K562 (cell line): ENCODE results near the gene CD19. TPM values are rescaled to one million over a fixed set of nuclear protein-coding genes. Genes with fewer than 3 reads are reported as not detected.

ENCODE experiments used
- ARHGAP35 ChIP-seq: fragments of 450-650 bp; IDR thresholded peaks from 2 replicates; pipeline ENCODE4 v1.6.1; 2018; ENCODE audit not compliant: partially characterized antibody
- CEBPB ChIP-seq: fragments of 450-650 bp; IDR thresholded peaks from 2 replicates; pipeline ENCODE4 v1.6.1; 2016; ENCODE audit warnings: missing genetic modification characterization, missing compliant biosample characterization
- ELF2 ChIP-seq: fragments of 250-450 bp; sonication (Bioruptor Pico); IDR thresholded peaks from 2 replicates; pipeline ENCODE4 v1.5.0; 2021; ENCODE audit warnings: mild to moderate bottlenecking
- GATA2 ChIP-seq: sonication (generic); formaldehyde crosslinking; IDR thresholded peaks from 2 replicates; pipeline ENCODE4 v1.4.0; 2020; ENCODE audit warnings: mild to moderate bottlenecking, missing genetic modification reagents
- JUND ChIP-seq, 2 experiments: IDR thresholded peaks; 2 replicates in 1 of 2; 3 replicates in 1 of 2; pipeline ENCODE4 v1.6.1; 2011; ENCODE audit warnings: borderline replicate concordance in 2 of 2, low read depth in 2 of 2, low read length in 2 of 2, improper control_type of control experiment in 1 of 2, missing biosample characterization in 1 of 2, missing genetic modification characterization in 1 of 2, missing genetic modification reagents in 1 of 2
- KDM1A ChIP-seq, 2 experiments: fragments of 450-650 bp; IDR thresholded peaks; 2 replicates each; pipeline ENCODE4 v1.6.1; 2016; ENCODE audit warnings: mild to moderate bottlenecking in 2 of 2
- NEUROD1 ChIP-seq: fragments of 150-350 bp; IDR thresholded peaks from 2 replicates; pipeline ENCODE4 v1.6.1; 2014; ENCODE audit warnings: borderline replicate concordance, low read length, low read depth; ENCODE audit not compliant: partially characterized antibody
- POLR2AphosphoS2 ChIP-seq: IDR thresholded peaks from 2 replicates; pipeline ENCODE4 v1.6.1; 2012; ENCODE audit warnings: low read length, improper control_type of control experiment
- POLR2B ChIP-seq: fragments of 450-650 bp; IDR thresholded peaks from 2 replicates; pipeline ENCODE4 v1.6.1; 2018; ENCODE audit warnings: low read depth; ENCODE audit not compliant: partially characterized antibody
- SMAD3 ChIP-seq: fragments of 450-650 bp; formaldehyde crosslinking; conservative IDR thresholded peaks from 2 replicates; pipeline ENCODE4 v1.4.0; 2020; ENCODE audit warnings: mild to moderate bottlenecking
- SREBF1 ChIP-seq: fragments of 150-350 bp; IDR thresholded peaks from 2 replicates; pipeline ENCODE4 v1.6.1; 2014; ENCODE audit warnings: antibody characterized with exemption, low read depth, low read length, borderline replicate concordance
- SRSF9 ChIP-seq: fragments of 200-400 bp; formaldehyde crosslinking; IDR thresholded peaks from 2 replicates; pipeline ENCODE4 v1.6.1; 2017; ENCODE audit warnings: low read depth, low read length, borderline replicate concordance
- XRCC4 ChIP-seq: IDR thresholded peaks from one replicate; pipeline ENCODE4 v1.6.1; 2011; ENCODE audit not compliant: insufficient read depth, insufficient read length; ENCODE audit errors: extremely low read depth
- ZNF3 ChIP-seq: fragments of 250-450 bp; sonication (Bioruptor Pico); IDR thresholded peaks from 2 replicates; pipeline ENCODE4 v1.5.0; 2021; ENCODE audit warnings: mild to moderate bottlenecking, moderate library complexity
- ZNF347 ChIP-seq: fragments of 450-650 bp; formaldehyde crosslinking; IDR thresholded peaks from 2 replicates; pipeline ENCODE4 v1.4.0; 2020; ENCODE audit warnings: low read depth, mild to moderate bottlenecking, moderate library complexity
- ZNF436 ChIP-seq: fragments of 250-450, 450-650 bp; sonication (Bioruptor Pico); formaldehyde crosslinking; IDR thresholded peaks from 2 replicates; pipeline ENCODE4 v1.7.0; 2020; ENCODE audit warnings: mild to moderate bottlenecking
- ZNF583 ChIP-seq: fragments of 250-450 bp; sonication (Bioruptor Pico); IDR thresholded peaks from 2 replicates; pipeline ENCODE4 v1.4.0; 2020
- polyA plus RNA-seq, 8 experiments: library from polyadenylated mRNA; depleted of rRNA in 4 of 8; stranded (reverse) in 5 of 8; unstranded in 3 of 8; fragments of >200 nt; fragmentation: Nextera tagmentation in 2 of 8; fragmentation: Illumina TruSeq in 1 of 8; extraction: Ambion mirVana in 2 of 8; extraction: Trizol in 1 of 8; gene quantifications; 2 replicates each; pipeline versions ENCODE4 v1.2.1 to v1.2.3, GENCODE V29; 2011 to 2014; ENCODE audit warnings: inconsistent platforms in 1 of 8, missing spikeins in 1 of 8
- total RNA-seq, 7 experiments: library from RNA; depleted of rRNA in 6 of 7; stranded (reverse); fragments of >200 nt in 6 of 7; fragmentation: Illumina TruSeq in 2 of 7; extraction: Trizol in 2 of 7; gene quantifications; 2 replicates each; pipeline versions ENCODE4 v1.2.1 to v1.2.3, GENCODE V29; 2011 to 2021; ENCODE audit warnings: low replicate concordance in 1 of 7
- TF ChIP-seq, protein P1 (sequence below): sonication (generic); formaldehyde crosslinking; IDR thresholded peaks from 2 replicates; pipeline ENCODE4 v1.8.0; 2023; ENCODE audit warnings: missing genetic modification reagents, mild to moderate bottlenecking, borderline replicate concordance
- TF ChIP-seq, protein P2 (sequence below), 2 experiments: fragments of 450-650 bp in 1 of 2; sonication (generic) in 1 of 2; formaldehyde crosslinking in 1 of 2; IDR thresholded peaks in 1 of 2; conservative IDR thresholded peaks in 1 of 2; 2 replicates each; pipeline versions ENCODE4 v1.6.1 to v1.8.1; 2016 to 2023; ENCODE audit warnings: mild to moderate bottlenecking in 2 of 2, moderate library complexity in 2 of 2, inconsistent platforms in 1 of 2, missing genetic modification reagents in 1 of 2
- TF ChIP-seq, protein P3 (sequence below): fragments of 450-650 bp; formaldehyde crosslinking; IDR thresholded peaks from 2 replicates; pipeline ENCODE4 v1.4.0; 2020; ENCODE audit warnings: mild to moderate bottlenecking, moderate library complexity

The CD19 gene
- total and polyA plus RNA-seq, 9 of the 15 experiments (the other 6 are each of a cell fraction or from before 2014, with no cell fraction given), result 0.27 to 3.7 (median 2.0) TPM; not detected in 1

DNA sequence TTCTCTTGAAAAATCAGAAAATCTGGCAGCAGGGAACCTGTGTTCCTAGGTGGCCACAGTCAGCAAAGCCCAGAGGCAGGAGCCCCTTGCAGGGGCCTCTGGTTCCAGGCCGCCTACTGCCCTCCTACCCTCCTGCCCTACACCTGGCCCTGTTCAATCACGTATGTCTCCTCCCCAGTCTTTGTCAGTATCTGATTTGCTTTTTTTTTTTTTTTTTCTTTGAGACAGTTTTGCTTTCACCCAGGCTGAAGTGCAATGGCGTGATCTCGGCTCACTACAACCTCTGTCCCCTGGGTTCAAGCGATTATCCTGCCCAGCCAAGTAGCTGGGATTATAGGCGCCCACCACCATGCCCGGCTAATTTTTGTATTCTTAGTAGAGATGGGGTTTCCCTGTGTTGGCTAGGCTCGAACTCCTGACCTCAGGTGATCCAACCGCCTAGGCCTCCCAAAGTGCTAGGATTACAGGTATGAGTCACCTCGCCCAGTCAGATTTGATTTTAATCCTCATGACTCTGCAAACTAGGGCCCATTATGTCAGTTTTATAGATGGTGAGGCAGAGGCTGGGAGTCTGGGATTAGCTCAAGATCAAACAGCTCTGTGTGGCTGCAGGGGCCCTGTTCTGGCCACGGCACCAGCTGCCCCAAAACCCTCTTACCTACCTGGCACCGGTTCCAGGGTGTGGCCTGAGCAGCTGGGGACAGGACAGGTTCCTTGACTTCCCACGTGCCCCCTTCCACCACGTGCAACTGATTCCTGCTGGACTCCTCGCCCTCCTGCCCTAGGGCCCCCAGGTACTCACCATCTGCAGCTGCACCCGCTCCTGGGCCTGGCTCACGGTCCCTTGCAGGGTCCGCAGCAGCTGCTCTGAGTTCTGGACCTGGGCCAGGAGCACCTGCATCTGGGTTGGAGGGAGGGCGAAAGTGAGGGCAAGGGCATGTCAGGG is 21.4 kb upstream of the CD19 start (continued):
- no peak for TF ChIP-seq ZNF347 (CRISPR knock-in tag)
- TF ChIP-seq ARHGAP35, result no peak
- TF ChIP-seq KDM1A (IDR thresholded peaks at IDR 0.05), result peak; percentile 82 to 87
- no peak for TF ChIP-seq XRCC4
- no peak for TF ChIP-seq NEUROD1
- TF ChIP-seq ZNF3, result no peak
- TF ChIP-seq, protein P1, sequence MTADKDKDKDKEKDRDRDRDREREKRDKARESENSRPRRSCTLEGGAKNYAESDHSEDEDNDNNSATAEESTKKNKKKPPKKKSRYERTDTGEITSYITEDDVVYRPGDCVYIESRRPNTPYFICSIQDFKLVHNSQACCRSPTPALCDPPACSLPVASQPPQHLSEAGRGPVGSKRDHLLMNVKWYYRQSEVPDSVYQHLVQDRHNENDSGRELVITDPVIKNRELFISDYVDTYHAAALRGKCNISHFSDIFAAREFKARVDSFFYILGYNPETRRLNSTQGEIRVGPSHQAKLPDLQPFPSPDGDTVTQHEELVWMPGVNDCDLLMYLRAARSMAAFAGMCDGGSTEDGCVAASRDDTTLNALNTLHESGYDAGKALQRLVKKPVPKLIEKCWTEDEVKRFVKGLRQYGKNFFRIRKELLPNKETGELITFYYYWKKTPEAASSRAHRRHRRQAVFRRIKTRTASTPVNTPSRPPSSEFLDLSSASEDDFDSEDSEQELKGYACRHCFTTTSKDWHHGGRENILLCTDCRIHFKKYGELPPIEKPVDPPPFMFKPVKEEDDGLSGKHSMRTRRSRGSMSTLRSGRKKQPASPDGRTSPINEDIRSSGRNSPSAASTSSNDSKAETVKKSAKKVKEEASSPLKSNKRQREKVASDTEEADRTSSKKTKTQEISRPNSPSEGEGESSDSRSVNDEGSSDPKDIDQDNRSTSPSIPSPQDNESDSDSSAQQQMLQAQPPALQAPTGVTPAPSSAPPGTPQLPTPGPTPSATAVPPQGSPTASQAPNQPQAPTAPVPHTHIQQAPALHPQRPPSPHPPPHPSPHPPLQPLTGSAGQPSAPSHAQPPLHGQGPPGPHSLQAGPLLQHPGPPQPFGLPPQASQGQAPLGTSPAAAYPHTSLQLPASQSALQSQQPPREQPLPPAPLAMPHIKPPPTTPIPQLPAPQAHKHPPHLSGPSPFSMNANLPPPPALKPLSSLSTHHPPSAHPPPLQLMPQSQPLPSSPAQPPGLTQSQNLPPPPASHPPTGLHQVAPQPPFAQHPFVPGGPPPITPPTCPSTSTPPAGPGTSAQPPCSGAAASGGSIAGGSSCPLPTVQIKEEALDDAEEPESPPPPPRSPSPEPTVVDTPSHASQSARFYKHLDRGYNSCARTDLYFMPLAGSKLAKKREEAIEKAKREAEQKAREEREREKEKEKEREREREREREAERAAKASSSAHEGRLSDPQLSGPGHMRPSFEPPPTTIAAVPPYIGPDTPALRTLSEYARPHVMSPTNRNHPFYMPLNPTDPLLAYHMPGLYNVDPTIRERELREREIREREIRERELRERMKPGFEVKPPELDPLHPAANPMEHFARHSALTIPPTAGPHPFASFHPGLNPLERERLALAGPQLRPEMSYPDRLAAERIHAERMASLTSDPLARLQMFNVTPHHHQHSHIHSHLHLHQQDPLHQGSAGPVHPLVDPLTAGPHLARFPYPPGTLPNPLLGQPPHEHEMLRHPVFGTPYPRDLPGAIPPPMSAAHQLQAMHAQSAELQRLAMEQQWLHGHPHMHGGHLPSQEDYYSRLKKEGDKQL (CRISPR knock-in tag), result no peak
- TF ChIP-seq, protein P2, sequence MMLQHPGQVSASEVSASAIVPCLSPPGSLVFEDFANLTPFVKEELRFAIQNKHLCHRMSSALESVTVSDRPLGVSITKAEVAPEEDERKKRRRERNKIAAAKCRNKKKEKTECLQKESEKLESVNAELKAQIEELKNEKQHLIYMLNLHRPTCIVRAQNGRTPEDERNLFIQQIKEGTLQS (IDR thresholded peaks at IDR 0.05), result peak; percentile 83
- TF ChIP-seq, protein P2 (CRISPR knock-in tag; conservative IDR thresholded peaks at IDR 0.05), result no peak
- TF ChIP-seq SREBF1, result no peak
- TF ChIP-seq SMAD3 (CRISPR knock-in tag), result no peak
- no peak for TF ChIP-seq CEBPB
- no peak for TF ChIP-seq POLR2B
- no peak for TF ChIP-seq GATA2
- TF ChIP-seq SRSF9, result no peak
- TF ChIP-seq JUND (IDR thresholded peaks at IDR 0.05; ENCODE audit: borderline replicate concordance, low read depth, low read length), result peak; percentile 69
- TF ChIP-seq JUND (tag; IDR thresholded peaks at IDR 0.05; ENCODE audit: borderline replicate concordance, low read depth, low read length), result peak; percentile 50; the same call in 1 of the 3 replicates
- no peak for TF ChIP-seq ELF2 (CRISPR knock-in tag)
- TF ChIP-seq ZNF583 (CRISPR knock-in tag), result no peak
- TF ChIP-seq POLR2AphosphoS2, result no peak
- TF ChIP-seq, protein P3, sequence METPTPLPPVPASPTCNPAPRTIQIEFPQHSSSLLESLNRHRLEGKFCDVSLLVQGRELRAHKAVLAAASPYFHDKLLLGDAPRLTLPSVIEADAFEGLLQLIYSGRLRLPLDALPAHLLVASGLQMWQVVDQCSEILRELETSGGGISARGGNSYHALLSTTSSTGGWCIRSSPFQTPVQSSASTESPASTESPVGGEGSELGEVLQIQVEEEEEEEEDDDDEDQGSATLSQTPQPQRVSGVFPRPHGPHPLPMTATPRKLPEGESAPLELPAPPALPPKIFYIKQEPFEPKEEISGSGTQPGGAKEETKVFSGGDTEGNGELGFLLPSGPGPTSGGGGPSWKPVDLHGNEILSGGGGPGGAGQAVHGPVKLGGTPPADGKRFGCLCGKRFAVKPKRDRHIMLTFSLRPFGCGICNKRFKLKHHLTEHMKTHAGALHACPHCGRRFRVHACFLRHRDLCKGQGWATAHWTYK (CRISPR knock-in tag), result no peak
- TF ChIP-seq ZNF436 (CRISPR knock-in tag), result no peak
